GM18909 (cell line): ENCODE measurements around the gene PTPN4.
A peak's percentile ranks its signal among the peaks of the same experiment; 100 is the strongest.

ENCODE experiments used
- ATAC-seq: cut with Tn5 transposase; IDR thresholded peaks from one replicate; pipeline ENCODE4 v1.9.1; 2021; ENCODE audit warnings: mild to moderate bottlenecking; ENCODE audit not compliant: unreplicated experiment, poor library complexity

PTPN4 gene, protein sequence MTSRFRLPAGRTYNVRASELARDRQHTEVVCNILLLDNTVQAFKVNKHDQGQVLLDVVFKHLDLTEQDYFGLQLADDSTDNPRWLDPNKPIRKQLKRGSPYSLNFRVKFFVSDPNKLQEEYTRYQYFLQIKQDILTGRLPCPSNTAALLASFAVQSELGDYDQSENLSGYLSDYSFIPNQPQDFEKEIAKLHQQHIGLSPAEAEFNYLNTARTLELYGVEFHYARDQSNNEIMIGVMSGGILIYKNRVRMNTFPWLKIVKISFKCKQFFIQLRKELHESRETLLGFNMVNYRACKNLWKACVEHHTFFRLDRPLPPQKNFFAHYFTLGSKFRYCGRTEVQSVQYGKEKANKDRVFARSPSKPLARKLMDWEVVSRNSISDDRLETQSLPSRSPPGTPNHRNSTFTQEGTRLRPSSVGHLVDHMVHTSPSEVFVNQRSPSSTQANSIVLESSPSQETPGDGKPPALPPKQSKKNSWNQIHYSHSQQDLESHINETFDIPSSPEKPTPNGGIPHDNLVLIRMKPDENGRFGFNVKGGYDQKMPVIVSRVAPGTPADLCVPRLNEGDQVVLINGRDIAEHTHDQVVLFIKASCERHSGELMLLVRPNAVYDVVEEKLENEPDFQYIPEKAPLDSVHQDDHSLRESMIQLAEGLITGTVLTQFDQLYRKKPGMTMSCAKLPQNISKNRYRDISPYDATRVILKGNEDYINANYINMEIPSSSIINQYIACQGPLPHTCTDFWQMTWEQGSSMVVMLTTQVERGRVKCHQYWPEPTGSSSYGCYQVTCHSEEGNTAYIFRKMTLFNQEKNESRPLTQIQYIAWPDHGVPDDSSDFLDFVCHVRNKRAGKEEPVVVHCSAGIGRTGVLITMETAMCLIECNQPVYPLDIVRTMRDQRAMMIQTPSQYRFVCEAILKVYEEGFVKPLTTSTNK

DNA sequence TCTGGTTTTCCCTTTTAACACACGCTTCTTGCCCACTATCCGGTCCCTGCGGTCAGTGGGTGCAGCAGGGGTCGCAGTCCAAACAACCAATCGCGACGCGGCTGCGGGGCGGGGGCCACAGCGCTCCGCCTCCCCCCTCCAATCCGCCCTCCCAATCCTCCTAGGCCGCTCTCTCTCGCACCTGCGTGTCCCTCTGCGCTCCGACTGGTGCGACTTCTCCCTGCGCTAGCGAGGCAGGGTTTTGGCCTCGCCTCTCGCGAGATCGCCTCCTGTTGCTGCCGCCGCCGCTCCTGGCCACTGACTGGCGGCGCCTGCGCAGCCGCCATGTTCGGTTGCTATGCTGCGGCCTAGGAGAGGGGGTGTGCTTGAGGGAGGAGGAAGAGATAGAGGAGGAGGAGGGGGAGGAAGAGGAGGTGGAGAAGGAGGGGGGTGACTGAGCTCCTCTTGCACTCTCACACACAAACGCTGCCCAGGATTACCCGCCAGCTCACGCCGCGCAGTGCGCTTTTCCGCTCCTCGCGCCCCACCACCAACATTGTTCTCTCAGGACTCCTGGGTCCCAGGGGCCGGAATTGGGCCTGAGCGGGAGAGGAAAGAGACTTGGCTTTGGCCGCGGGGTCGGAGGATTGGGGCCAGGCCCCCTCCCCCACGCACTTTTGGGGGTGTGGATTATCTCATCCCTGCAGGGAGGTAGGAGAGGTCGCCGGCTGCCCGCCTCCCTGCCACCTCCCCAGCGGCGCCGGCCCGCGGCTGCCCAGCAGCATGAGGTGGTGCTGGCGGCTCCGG lies at the start of gene PTPN4:
PTPN4 (plus strand) TSS at position 472 of the 786 bp plus-strand sequence. CDS start 49,932 bp downstream, outside the sequence.
- ATAC-seq: peak; percentile 95

GRCh38 chr2:119710281-119710680 lies 49.4 kb upstream of the PTPN4 start:
- no peak for ATAC-seq

GRCh38 chr2:119711352-119711751 lies 48.4 kb upstream of the PTPN4 start:
- ATAC-seq: no peak

GRCh38 chr2:119712571-119712970 lies 47.2 kb upstream of the PTPN4 start:
- no peak for ATAC-seq

DNA sequence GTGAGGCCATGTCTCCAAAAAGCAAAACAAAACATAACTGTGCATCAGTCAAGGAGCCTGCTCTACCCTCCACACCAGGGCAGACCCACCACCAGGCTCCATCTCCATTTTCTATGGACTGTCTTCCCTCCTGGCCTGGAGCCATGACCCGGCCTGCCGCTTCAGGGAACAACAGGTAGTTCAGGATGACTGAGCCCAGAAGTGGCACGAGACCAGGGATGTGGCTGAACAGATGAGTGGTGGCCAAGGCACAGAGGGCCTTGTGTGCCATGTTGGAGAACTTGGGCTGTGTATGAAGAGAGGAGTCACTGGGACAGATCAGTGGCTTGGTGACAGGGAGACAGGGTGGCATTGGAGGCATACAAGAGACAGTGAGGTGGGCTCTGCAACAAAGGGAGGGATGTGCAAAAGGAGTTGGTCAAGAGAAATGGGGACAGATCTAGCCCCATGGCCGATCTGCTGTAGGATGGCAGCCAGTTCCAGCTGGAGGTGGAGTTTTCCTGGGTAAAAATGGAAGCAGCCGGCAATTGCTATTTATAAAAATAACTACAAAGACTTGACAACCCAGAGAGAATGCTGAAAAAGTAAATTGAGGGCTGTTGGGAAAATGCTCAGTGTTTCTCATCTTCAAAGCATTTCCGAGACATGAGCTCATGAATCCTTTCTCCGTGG lies 45.8 kb upstream of the PTPN4 start:
- no peak for ATAC-seq

- no peak for ATAC-seq
These were observed 44.1 kb upstream of the PTPN4 start for GRCh38 chr2:119715409-119716283.

DNA sequence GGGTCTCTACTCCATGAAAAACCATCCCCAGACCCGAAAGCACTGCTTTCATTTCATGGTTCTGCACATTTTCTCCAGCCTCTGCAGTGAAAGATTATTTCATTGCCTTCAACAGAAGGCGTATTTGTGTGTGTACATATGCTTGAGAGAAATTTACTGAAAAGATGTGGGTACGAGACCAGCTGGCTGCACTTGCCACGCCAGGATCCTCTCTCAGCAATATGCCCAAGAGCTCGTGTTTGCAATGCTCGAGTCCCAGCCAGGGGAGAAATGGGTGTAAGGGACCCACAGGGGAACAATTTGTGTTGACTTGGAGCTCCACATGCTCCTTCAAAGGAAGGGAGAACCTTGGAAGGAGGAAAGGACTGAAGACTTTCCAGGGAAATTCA lies 43.4 kb upstream of the PTPN4 start:
- ATAC-seq: no peak

GRCh38 chr2:119718501-119719260 lies 41.0 kb upstream of the PTPN4 start:
- ATAC-seq: no peak

- ATAC-seq: no peak
These were observed 40.5 kb upstream of the PTPN4 start for GRCh38 chr2:119719261-119719627.

GRCh38 chr2:119721043-119721442 lies 38.7 kb upstream of the PTPN4 start:
- no peak for ATAC-seq

- ATAC-seq: no peak
These were observed 38.3 kb upstream of the PTPN4 start for GRCh38 chr2:119721462-119721861.

DNA sequence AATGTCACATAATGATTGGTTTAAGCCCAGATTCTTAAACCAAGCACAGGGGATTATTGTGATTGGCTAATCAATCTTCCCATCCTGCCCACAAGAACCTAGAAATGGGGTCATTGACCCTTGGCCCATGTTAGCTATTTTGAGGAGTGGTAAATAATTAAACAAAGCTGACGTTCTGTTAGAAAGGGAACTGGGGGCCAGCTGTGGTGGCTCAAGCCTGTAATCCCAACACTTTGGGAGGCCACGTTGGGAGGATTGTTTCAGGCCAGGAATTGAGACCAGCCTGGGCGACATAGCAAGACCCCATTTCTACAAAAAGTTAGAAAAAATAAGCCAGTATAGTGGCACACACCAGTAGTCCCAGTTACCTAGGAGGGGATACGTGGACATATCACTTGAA lies 37.8 kb upstream of the PTPN4 start:
- ATAC-seq: no peak

DNA sequence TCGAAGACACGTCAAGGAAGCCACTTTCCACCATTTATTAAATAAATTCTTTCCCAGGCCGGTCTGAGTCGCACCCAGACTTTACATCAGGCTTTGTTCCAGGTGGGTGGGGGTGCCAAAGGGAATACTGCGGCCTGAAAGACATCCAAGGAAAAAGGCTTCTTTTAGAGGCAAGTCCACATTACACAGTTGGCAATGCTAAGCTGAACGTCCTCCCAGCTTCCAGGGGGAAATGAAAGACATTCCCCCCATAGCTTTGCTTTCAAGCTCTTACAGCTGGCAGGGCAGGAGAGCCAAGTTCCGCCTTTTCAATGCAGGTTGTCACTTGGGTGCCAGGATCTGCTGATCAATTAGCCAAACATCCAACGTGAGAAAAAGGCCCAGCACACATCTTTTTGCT lies 36.5 kb upstream of the PTPN4 start:
- no peak for ATAC-seq

- ATAC-seq: no peak
These were observed 35.8 kb upstream of the PTPN4 start for GRCh38 chr2:119723784-119724467.

DNA sequence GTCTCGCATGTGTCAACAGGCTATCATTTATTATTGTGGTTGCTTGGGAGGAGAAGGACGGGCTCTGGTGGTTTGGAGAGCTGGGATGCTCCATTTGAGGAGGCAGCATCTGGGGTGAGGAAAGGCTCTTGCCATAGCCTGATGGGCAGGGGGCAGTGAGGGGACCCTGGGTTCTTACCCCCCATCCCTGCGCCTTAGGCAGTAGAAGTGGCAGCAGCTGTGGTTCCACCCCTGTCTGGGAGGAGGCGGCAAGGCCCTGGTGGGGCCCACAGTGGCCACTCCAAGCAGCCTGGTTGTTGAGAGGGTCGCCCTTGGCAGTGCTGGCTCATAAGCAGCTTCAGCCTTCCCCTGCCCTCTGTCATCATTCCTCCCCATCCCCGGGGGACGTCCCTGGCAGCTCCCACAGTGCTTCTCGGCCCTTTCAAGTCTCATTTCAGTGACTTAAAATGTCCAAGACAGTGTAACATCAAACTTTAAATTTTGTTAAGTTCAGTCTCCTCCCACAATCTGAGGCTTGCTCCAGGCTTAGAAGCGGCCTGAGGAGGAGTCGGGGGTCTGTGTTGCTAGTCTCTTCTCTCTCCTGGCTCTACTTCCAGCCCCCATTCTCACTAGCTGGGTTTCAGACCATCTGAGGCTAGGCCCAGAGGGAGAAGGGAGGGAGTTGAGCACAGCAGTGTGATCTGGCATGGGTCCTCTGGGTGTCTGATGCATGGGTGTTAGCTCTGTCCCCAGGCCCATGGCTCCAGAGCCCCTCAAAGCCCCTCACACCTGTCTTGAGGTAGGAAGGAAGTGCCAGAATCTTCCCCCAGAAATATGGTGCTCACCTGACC lies 34.9 kb upstream of the PTPN4 start:
- no peak for ATAC-seq

DNA sequence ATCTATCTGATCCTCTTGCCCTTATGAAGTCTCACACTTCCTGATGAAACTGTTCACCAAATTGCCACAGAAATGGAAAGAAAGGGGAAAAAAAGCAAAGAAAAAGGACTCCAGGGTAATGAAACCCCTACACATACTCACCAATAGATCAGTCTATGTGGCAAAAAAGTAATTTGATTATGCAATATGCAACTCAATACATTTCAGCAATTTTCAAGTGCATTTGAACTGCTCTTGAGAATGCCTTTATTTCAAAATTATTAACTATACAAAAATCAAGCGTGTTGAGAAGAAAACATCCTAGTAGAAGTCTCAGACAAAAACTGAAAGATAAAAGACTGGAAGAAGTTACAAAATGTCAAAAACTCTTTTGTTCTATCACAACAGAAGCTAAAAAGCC lies 32.2 kb upstream of the PTPN4 start:
- ATAC-seq: no peak

GRCh38 chr2:119728421-119728820 lies 31.3 kb upstream of the PTPN4 start:
- no peak for ATAC-seq
